SK-N-SH (cell line): ENCODE measurements around the gene SEM1.

Experiments used
- CTCF ChIP-seq: fragments of 200-600 bp; sonication (generic); IDR thresholded peaks from 2 replicates; pipeline ENCODE4 v1.6.1; 2017; ENCODE audit warnings: antibody characterized with exemption, mild to moderate bottlenecking, moderate library complexity
- RFX5 ChIP-seq: IDR thresholded peaks from 2 replicates; pipeline ENCODE4 v1.6.1; 2012; ENCODE audit warnings: mild to moderate bottlenecking, improper control_type of control experiment, low read length

- no peak for TF ChIP-seq CTCF
- no peak for TF ChIP-seq RFX5
These were observed 24.7 kb upstream of the SEM1 start for GRCh38 chr7:96734343-96734742.
